GM12878 (cell line): Measurements from ENCODE around the gene EXPH5. TPM values are rescaled to one million over a fixed set of nuclear protein-coding genes. Genes with fewer than 3 reads are reported as not detected.

ENCODE experiments used
- ATAC-seq: fragments of 200-7000 bp; cut with Tn5 transposase; 3 replicates; pipeline ENCODE4 v1.9.1; 2020; ENCODE audit warnings: mild to moderate bottlenecking, moderate library complexity
- BruUV-seq: library from RNA; stranded (reverse); fragments of 400-500 nt; replicated peaks from 2 replicates; lab custom pipeline; 2021; lab: Mats Ljungman, UMichigan
- CTCF ChIA-PET: fragments of 300-600 bp; sonication (Branson Sonifier 250); formaldehyde crosslinking; extraction: SDS; loops from one replicate; lab custom pipeline; 2021; ENCODE audit warnings: inconsistent platforms; lab: Yijun Ruan, JAX
- POLR2A ChIA-PET: fragments of 350-600 bp; formaldehyde crosslinking; extraction: SDS; loops from one replicate; lab custom pipeline; 2021; ENCODE audit warnings: inconsistent platforms; lab: Charles Lee
- RAD21 ChIA-PET: fragments of 300-600 bp; sonication (Branson Sonifier 250); formaldehyde crosslinking; loops from one replicate; lab custom pipeline; 2023; ENCODE audit warnings: antibody characterized with exemption; ENCODE audit not compliant: unreplicated experiment; lab: Charles Lee
- SMC1A ChIA-PET: fragments of 300-600 bp; sonication (Branson Sonifier 250); formaldehyde crosslinking; loops from one replicate; lab custom pipeline; 2023; ENCODE audit not compliant: unreplicated experiment, uncharacterized antibody; lab: Charles Lee
- DNase-seq: peaks from one replicate; pipeline ENCODE4 v3.0.0-alpha.2; 2011; ENCODE audit warnings: low read depth, low spot score
- FAIRE-seq: peaks from 3 replicates; lab custom pipeline; 2011; peaks lifted over from hg19 to GRCh38; lab: Jason Lieb, UNC
- H2AFZ ChIP-seq: 2 replicates; pipeline ENCODE4 v1.6.0; 2011; ENCODE audit warnings: low read depth, low read length, control low read depth; ENCODE audit not compliant: control insufficient read depth
- H3K27ac ChIP-seq: 2 replicates; pipeline ENCODE4 v1.5.1; 2011; ENCODE audit warnings: control low read depth; ENCODE audit not compliant: control insufficient read depth, insufficient read depth
- H3K27me3 ChIP-seq, 2 experiments: replicated peaks in 1 of 2; 2 replicates each; pipeline versions ENCODE4 v1.6.0 to v1.6.1; 2011; ENCODE audit warnings: low read length in 1 of 2; ENCODE audit not compliant: control insufficient read depth in 2 of 2, insufficient read depth in 2 of 2
- H3K36me3 ChIP-seq, 2 experiments: 2 replicates each; pipeline ENCODE4 v1.5.1; 2011; ENCODE audit warnings: low read length in 1 of 2; ENCODE audit not compliant: control insufficient read depth in 2 of 2, insufficient read depth in 2 of 2
- H3K4me1 ChIP-seq: 2 replicates; pipeline ENCODE4 v1.6.1; 2011; ENCODE audit warnings: mild to moderate bottlenecking, low read length, moderate library complexity, mixed read lengths; ENCODE audit not compliant: control insufficient read depth, insufficient read depth
- H3K4me2 ChIP-seq: 2 replicates; pipeline ENCODE4 v1.6.0; 2011; ENCODE audit warnings: control low read depth; ENCODE audit not compliant: control insufficient read depth, insufficient read depth
- H3K4me3 ChIP-seq: fragments of 200-600 bp; sonication (generic); 2 replicates; pipeline ENCODE4 v1.5.1; 2016
- H3K79me2 ChIP-seq: 2 replicates; pipeline ENCODE4 v1.6.0; 2011; ENCODE audit warnings: low read length; ENCODE audit not compliant: control insufficient read depth, insufficient read depth
- H3K9ac ChIP-seq: 2 replicates; pipeline ENCODE4 v1.8.0; 2011; ENCODE audit warnings: low read length, control low read depth, mixed read lengths; ENCODE audit not compliant: control insufficient read depth, insufficient read depth
- H3K9me3 ChIP-seq: replicated peaks from 3 replicates; pipeline ENCODE4 v1.5.1; 2011; ENCODE audit warnings: mild to moderate bottlenecking, low read length; ENCODE audit not compliant: control insufficient read depth, insufficient read depth
- H4K20me1 ChIP-seq: 2 replicates; pipeline ENCODE4 v1.6.0; 2011; ENCODE audit not compliant: control insufficient read depth, insufficient read depth
- BHLHE40 ChIP-seq, 2 experiments: fragments of 450-650 bp in 1 of 2; IDR thresholded peaks; 2 replicates each; pipeline ENCODE4 v1.6.1; 2011 to 2017; ENCODE audit warnings: low read depth in 2 of 2, borderline replicate concordance in 1 of 2, improper control_type of control experiment in 1 of 2, low read length in 1 of 2, mild to moderate bottlenecking in 1 of 2
- EZH2 ChIP-seq: IDR thresholded peaks from 2 replicates; pipeline ENCODE4 v1.6.1; 2012; ENCODE audit warnings: low read depth, mild to moderate bottlenecking, control low read depth, inconsistent platforms, low read length, borderline replicate concordance; ENCODE audit not compliant: control insufficient read depth
- JUND ChIP-seq: IDR thresholded peaks from 2 replicates; pipeline ENCODE4 v1.6.1; 2012; ENCODE audit warnings: low read depth, mild to moderate bottlenecking, low read length, improper control_type of control experiment, moderate library complexity
- MXI1 ChIP-seq: fragments of 150-350 bp; IDR thresholded peaks from 2 replicates; pipeline ENCODE4 v1.6.1; 2011; ENCODE audit warnings: low read depth, mild to moderate bottlenecking, inconsistent platforms, low read length, improper control_type of control experiment
- MYB ChIP-seq: fragments of 150-350 bp; IDR thresholded peaks from 2 replicates; pipeline ENCODE4 v1.6.1; 2014; ENCODE audit warnings: mild to moderate bottlenecking, low read depth, low read length, borderline replicate concordance
- PKNOX1 ChIP-seq: fragments of 450-650 bp; IDR thresholded peaks from 2 replicates; pipeline ENCODE4 v1.6.1; 2016; ENCODE audit warnings: mild to moderate bottlenecking
- POU2F2 ChIP-seq: IDR thresholded peaks from 3 replicates; pipeline ENCODE4 v1.6.1; 2011; ENCODE audit warnings: low read depth, mild to moderate bottlenecking, low read length, borderline replicate concordance
- SMC3 ChIP-seq: IDR thresholded peaks from 2 replicates; pipeline ENCODE4 v1.6.1; 2011; ENCODE audit warnings: low read length, improper control_type of control experiment, borderline replicate concordance
- ZNF217 ChIP-seq: fragments of 450-650 bp; IDR thresholded peaks from 2 replicates; pipeline ENCODE4 v1.6.1; 2017; ENCODE audit warnings: antibody characterized with exemption, mild to moderate bottlenecking
- ZNF687 ChIP-seq: fragments of 450-650 bp; IDR thresholded peaks from 2 replicates; pipeline ENCODE4 v1.6.1; 2017; ENCODE audit warnings: mild to moderate bottlenecking, moderate library complexity
- WGBS: methylation state at CpG from one replicate; pipeline ENCODE4 v1.1.6; 2016; ENCODE audit warnings: low lambda C conversion rate; ENCODE audit not compliant: insufficient replicate concordance, insufficient coverage; ENCODE audit errors: missing lambda C conversion rate; 5-methylcytosine and 5-hydroxymethylcytosine counted together
- in situ Hi-C: fragments of 300-500 bp; cut with MboI; formaldehyde crosslinking; loops from 9 replicates; pipeline ENCODE4 v1.14.3; 2018; ENCODE audit warnings: mixed read lengths
- intact Hi-C: fragments of 100-400 bp; cut with micrococcal nuclease; formaldehyde crosslinking; loops from one replicate; pipeline ENCODE4 v1.14.2; 2022; ENCODE audit not compliant: unreplicated experiment
- polyA plus RNA-seq, 11 experiments: library from polyadenylated mRNA; depleted of rRNA in 4 of 11; unstranded in 6 of 11; stranded (reverse) in 5 of 11; fragments of >200 nt; fragmentation: Nextera tagmentation in 4 of 11; fragmentation: Illumina TruSeq in 1 of 11; extraction: Ambion mirVana in 4 of 11; extraction: Trizol in 1 of 11; gene quantifications; 1 replicate in 1 of 11; 2 replicates in 10 of 11; pipeline versions ENCODE4 v1.2.1 to v1.2.3, GENCODE V29; 2011 to 2016; ENCODE audit warnings: inconsistent platforms in 2 of 11, missing spikeins in 2 of 11, low read depth in 1 of 11
- total RNA-seq, 4 experiments: library from RNA; depleted of rRNA in 3 of 4; stranded (reverse); fragments of >200 nt in 3 of 4; fragmentation: Illumina TruSeq in 1 of 4; extraction: Trizol in 1 of 4; gene quantifications; 2 replicates each; pipeline versions ENCODE4 v1.2.1 to v1.2.3, GENCODE V29; 2013 to 2021

The EXPH5 gene
- total and polyA plus RNA-seq, 10 of the 15 experiments (the other 5 are each of a cell fraction or from before 2014, with no cell fraction given) = 0.69 to 11.1 (median 4.3) TPM

DNA sequence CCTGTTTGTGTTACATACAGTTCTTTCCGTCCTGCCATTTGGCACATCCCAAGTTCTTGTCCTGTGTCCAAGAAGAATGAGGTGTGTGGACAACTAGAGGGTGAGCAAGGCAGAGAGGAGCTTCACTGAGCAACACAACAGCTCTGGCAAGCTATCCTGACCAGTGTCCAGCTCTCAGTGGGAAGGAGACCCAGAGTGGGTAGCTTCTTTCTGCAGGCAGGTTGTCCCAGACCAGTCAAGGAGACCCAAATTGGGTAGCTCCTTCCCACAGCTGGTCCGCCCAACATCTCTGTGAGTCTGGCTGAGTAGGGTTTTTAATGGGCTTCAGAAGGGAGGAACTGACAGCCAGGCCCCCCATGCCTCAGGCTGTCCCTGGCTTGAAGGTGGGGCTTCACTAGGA, 35.2 kb upstream of the EXPH5 start:
- peaks cover 7% of the 10 kb centered on the region; the same call in 2 of the 3 replicates for H3K9me3 ChIP-seq
- ATAC-seq (no peak), DNase-seq (no peak), FAIRE-seq (no peak)
- no TSS peak for BruUV-seq
- no peak overlapping the region for H3K4me2 ChIP-seq
- TF ChIP-seq MYB (no peak), BHLHE40 (IDR thresholded peaks at IDR 0.05; ENCODE audit: borderline replicate concordance in 1 of 2, low read depth in 2 of 2, low read length in 1 of 2) (no peak), SMC3 (no peak), ZNF217 (no peak), MXI1 (no peak)
- no peak overlapping the region for H3K4me3 ChIP-seq
- ChIA-PET SMC1A (interaction anchor here (0.6 to 5.9 kb wide), 2 partner anchors 12 to 27 kb away, joined by 4 to 28 read pairs; no protein-coding TSS in a partner anchor), POLR2A (interaction anchor here (0.8 kb wide), 1 partner anchor 84 kb away, joined by 3 read pairs; no protein-coding TSS in a partner anchor), CTCF (no interaction called here), RAD21 (no interaction called here)
- WGBS = 26% methylated on average over 2 of the region's 2 CpGs
- H2AFZ ChIP-seq = 0 out of 2 replicates have a peak overlapping the region, but pooled peaks have one; percentile 2
- intact Hi-C loops = no loop called here
- no peak overlapping the region for H3K9ac ChIP-seq
- in situ Hi-C loops = no loop called here
- no peaks in the 10 kb centered on the region for H3K4me1 ChIP-seq
- H3K36me3 ChIP-seq = no peaks in the 10 kb centered on the region
- no peaks in the 10 kb centered on the region for H3K79me2 ChIP-seq
- H3K27me3 ChIP-seq = no peaks in the 10 kb centered on the region
- H4K20me1 ChIP-seq = no peaks in the 10 kb centered on the region
- H3K27ac ChIP-seq = no peak overlapping the region

- Histone ChIP-seq H3K4me1 (no peaks in the 10 kb centered on the region), H3K9me3 (peaks cover 10% of the 10 kb centered on the region; the same call in 2 of the 3 replicates), H3K27ac (no peak overlapping the region), H3K36me3 (no peaks in the 10 kb centered on the region), H3K4me2 (no peak overlapping the region), H3K79me2 (no peaks in the 10 kb centered on the region), H3K27me3 (no peaks in the 10 kb centered on the region), H3K4me3 (no peak overlapping the region), H3K9ac (no peak overlapping the region), H4K20me1 (no peaks in the 10 kb centered on the region), H2AFZ (no peak overlapping the region)
- FAIRE-seq (no peak), ATAC-seq (no peak), DNase-seq (no peak)
- RAD21 ChIA-PET = no interaction called here
- SMC1A ChIA-PET = interaction anchor here (0.6 to 5.9 kb wide), 2 partner anchors 12 to 26 kb away, joined by 4 to 28 read pairs; no protein-coding TSS in a partner anchor
- in situ Hi-C loops (no loop called here), intact Hi-C loops (no loop called here)
- 86% methylated on average over 10 of the region's 10 CpGs for WGBS
- CTCF ChIA-PET = interaction anchor here (1.2 kb wide), 1 partner anchor 21 kb away, joined by 3 read pairs; no protein-coding TSS in a partner anchor
- no TSS peak for BruUV-seq
- POLR2A ChIA-PET = interaction anchor here (0.8 kb wide), 1 partner anchor 84 kb away, joined by 3 read pairs; no protein-coding TSS in a partner anchor
- TF ChIP-seq POU2F2 (no peak), JUND (no peak), PKNOX1 (no peak), ZNF687 (no peak), EZH2 (no peak)
Observed at GRCh38 chr11:108628326-108628725, 34.8 kb upstream of the EXPH5 start.
